ENCODE results near the gene KBTBD13.
"Not testable (repeated sequence)": the region's sequence is repeated elsewhere in the genome, so short reads cannot be mapped to it uniquely, and the experiment has no call there.

KBTBD13 gene

DNA sequence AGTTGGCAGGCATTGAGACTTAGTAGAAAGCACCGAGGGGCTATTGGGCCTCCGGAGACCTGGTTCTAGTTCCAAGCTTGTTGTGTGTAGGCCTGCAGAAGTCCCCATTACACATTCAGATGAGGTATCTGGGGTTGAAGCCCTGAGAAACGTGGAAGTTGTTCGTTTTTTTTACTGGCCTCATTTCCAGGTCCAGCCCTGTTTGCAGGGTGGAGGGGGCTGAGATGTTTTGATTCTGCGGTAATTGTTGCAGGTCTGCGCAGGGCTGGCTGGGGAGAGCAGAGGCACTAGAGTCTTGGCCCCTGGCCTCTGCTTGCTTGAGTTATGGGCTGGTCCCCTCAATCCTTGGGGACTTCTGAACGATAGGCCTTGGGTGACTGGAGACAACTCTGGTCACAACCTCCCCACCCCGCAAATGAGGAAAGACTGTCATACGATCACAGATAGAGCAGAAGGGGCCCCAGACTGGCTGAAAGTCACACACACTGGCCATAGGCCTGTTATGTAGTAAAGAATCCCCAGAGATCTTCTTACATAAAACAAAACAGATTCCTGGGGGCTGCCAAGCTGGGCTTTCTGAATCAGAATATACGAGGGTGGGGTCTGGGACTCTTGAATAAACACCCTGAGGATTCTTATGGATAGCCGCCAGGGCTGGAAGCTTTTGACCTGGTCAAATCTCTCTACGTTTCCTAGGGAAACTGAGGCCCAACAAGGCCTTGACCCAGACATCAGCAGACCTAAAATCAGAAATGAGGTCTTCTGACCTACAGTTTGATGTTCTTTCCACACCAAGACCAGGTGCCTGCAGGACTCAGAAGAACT lies 15.6 kb downstream of the KBTBD13 start:
- no peak for DNase-seq

DNA sequence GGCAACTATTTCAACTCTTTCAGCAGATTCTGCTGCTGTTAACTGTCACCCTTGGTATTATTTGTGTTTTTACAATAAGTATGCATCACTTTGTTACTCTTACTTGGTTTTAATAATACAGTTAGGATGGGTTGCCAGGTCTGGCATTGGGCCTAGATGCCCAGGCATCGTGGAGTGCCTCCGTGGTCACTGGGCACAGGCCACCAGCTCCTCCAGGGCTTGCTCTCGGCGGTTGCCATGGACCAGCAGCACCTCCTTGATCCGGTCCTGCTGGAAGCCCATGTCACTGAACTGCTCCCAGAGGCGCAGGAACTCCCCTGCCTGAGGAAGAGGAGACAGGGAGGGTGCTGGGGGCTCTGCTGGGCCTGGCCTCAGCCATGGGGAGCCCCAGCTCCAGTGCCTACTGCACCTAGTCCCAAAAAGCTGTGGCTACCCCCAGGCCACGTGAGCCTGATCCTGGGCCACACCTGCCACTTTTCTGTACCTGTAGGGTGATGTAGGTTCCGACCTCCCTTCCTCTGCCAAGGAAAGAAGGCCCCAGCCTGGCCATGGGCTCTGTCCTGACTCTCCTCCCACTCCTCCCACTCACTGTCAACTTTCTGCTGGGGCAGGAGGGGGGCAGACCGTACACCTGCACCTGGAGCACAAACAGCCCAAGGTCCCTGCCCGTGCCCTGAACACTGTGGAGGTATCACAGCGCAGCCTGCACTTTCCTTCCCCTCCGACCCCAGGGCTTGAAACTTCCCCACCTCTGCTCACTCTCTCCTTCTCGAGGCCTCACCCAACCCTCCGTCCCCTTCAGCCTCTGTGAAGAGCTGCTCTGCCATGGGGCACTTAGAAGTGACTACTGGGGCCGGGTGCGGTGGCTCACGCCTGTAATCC lies 16.6 kb downstream of the KBTBD13 start:
- DNase-seq: no peak

- DNase-seq: not testable (repeated sequence)
Observed at GRCh38 chr15:65093793-65094170, 17.2 kb downstream of the KBTBD13 start.

- no peak for DNase-seq
Observed at GRCh38 chr15:65094294-65094995, 17.9 kb downstream of the KBTBD13 start.

GRCh38 chr15:65095011-65095746 lies 18.6 kb downstream of the KBTBD13 start:
- no peak for DNase-seq

GRCh38 chr15:65095747-65096104 lies 19.2 kb downstream of the KBTBD13 start:
- DNase-seq: no peak

- no peak for DNase-seq
Observed at GRCh38 chr15:65096481-65097385, 20.2 kb downstream of the KBTBD13 start.

DNA sequence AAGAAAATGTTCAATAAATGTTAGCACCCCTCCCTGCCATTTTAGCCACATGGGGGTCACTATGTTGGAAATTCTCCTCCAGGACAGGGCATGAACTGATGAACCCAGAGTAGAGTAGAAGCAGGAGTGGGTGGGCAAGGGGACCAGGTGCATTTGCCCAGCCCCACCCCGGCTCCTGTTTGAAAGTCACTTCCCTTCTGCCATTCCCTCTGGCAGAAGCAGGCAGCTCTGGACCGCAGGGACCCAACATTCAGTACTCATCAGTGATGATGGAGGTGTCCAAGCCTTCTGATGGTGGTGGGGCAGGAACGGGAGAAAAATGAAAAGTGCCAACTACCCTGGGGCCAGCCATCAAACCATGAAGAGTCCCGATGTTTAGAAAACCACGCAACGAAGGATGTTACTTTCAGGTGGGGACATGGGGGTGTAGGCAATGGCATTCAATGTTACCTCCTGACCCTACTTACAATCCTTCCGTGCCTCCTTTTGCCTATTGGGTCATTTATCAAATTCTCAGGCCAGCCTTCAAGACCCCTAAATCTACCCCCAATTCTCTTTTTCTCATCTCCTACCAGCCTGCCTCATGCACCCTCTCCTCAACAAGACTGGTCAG lies 21.2 kb downstream of the KBTBD13 start:
- no peak for DNase-seq

GRCh38 chr15:65099336-65099735 lies 22.8 kb downstream of the KBTBD13 start:
- DNase-seq: no peak

- not testable (repeated sequence) for DNase-seq
Observed at GRCh38 chr15:65099801-65100200, 23.3 kb downstream of the KBTBD13 start.

DNA sequence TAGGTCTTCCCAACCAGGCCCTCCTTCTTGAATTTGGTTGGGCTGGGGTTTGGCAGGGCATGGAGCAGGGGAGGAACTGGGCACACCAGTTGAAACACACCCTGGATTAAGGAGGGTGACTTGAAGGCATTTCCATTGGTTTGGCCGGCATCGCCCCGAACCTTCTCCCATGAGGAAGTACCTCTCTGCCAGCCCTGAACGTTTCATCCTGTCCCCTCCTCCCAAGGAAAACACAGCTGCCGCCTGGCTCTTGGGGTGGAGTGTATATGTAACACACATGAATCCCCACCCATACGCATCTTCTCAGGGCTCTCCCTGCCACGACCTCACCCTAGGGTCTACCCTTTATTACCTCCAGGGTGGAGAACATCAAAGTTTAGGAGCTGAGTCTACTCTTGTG lies 23.9 kb downstream of the KBTBD13 start:
- no peak for DNase-seq

DNA sequence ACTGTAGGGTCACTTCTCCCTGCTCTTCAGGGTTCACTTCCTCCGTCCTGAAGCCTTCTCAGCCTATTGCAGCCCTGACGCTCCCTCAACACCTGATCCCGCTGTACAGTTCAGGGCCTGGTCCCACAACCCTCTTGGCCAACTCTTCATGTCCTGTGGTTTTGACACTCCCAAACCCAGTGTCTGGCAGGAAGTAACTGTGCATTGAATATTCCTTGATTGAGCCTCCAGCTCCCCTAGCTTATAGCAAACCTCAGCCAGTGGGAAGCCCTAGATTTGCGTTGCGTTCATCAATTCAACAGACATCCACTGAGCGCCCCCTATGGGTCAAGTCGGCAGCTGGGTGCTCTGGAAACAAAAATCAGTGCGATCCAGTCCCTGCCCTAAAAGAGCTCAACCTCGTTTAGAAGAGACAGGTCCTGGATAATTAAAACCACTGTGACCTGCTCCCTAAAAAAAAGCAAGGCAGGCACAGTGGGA lies 24.9 kb downstream of the KBTBD13 start:
- DNase-seq: peak; percentile 65

GRCh38 chr15:65101891-65102708 lies 25.6 kb downstream of the KBTBD13 start:
- DNase-seq: no peak

GRCh38 chr15:65102912-65103311 lies 26.4 kb downstream of the KBTBD13 start:
- no peak for DNase-seq

- DNase-seq: no peak
Observed at GRCh38 chr15:65105038-65105437, 28.5 kb downstream of the KBTBD13 start.

GRCh38 chr15:65106011-65106590 lies 29.6 kb downstream of the KBTBD13 start:
- no peak for DNase-seq

DNA sequence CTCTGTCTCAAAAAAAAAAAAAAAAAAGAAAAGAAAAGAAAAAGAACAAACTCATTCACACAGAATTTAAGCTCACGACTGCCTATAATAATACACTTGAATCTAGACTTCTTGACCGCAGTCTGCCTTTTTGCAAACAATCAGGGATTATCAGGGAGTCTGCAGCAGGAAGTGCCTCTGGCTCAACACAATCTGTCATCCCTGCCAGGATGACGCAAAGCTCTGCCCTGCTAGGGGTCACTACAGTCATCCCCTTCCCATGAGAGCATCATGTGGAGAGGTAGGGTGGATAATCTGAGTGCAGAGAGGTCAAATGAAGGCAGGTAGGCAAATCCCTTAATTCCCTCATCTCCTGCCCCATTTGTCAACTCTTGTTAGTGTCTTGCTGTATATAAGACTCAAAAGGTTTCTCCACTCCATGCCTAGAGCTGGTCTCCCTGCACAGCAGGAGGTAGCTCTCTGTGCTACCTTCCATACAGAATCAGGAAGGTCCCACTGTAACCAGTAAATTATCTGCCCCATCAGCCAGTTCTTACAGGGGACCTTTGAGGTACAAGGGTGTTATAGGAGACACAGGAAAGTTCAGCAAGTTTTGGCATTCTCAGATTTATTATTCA lies 34.2 kb downstream of the KBTBD13 start:
- peak; percentile 18 for DNase-seq

- no peak for DNase-seq
Observed at GRCh38 chr15:65115086-65115485, 38.5 kb downstream of the KBTBD13 start, which contains the start of gene UBAP1L. Gene UBAP1L, minus strand, starts transcription at chr15:65115200. Its CDS starts 8,985 bp downstream, at chr15:65106215.

DNA sequence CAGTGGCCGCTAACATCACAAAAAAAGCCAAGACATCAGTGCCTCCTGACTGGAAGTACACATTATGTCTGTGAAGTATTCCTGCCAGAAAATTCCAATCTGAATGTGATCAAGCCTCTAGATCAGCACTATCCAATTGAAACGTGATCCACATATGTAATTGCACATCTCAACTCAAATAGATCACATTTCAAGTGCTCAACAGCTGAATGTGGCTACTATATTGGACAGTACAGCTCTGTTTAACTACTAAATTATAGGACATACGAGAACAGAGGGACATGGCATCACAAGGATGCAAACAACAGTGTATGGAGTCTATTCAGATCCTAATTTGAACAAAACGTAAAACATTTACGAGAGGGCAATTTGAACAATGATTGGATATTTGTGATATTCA lies 39.0 kb downstream of the KBTBD13 start:
- DNase-seq: no peak

Measured in fibroblast of upper back skin (primary cell).